Measurements from ENCODE around the gene POFUT2.

The POFUT2 gene

DNA sequence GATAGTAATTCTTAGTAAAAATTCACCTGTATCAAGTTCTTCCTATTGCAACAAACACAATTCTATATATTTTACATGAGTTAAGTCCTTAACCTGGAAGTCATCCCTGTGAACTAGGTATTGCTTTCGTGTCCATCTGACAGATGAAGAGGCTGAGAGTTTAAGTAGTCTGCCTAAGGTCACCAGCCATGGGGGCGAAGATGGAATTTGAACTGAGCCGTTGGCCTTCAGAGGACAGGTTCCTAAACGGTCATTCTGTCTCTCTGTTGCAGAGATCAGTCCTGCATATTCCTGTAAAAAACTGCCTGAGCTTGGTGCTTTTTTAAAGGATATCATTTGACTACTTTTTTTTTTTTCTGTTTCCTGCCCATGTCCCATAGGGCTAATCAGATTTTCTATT is 10.2 kb upstream of the POFUT2 start:
- no peak for DNase-seq (ENCODE audit: low spot score)

- no peak for DNase-seq (ENCODE audit: low spot score)
These were observed 9.6 kb upstream of the POFUT2 start for GRCh38 chr21:45297329-45297728.

GRCh38 chr21:45296638-45297037 is 8.9 kb upstream of the POFUT2 start:
- no peak for DNase-seq (ENCODE audit: low spot score)

DNA sequence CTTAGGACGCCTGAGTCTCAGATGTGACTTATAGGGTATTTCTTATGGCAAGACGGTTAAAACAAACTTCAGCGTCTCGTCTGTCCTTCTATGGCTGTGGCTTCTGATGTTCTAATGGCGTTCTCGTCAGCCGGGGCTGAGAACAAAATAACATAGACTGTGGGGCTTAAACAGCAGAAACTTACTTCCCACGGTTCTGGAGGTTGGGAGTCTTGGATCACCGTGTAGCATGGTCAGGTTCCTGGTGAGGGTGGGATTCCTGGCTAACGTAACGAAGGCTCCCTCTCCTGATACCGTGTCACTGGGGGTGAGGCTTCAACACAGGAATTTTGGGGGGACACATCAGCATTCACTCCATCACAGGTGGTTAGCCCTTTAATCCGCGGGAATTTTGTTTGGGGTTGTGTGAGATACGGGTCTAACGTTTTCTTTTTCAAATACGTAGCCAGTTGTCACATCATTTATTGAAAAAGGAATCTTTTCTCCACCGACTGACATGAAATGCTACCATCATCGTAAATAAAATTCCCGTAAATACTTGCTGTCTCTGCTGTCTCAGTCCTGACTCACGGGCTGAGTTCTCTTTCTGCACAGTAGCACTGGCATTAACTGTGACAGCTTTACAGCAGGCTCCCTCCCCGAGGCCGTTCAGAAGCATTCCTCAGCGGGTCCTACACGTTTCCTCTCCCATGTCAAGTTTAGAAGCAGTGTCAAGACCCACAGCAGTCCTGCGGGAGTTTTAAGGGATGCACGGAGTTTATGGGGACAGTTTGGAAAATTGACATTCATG is 8.1 kb upstream of the POFUT2 start:
- no peak for DNase-seq (ENCODE audit: low spot score)

GRCh38 chr21:45294509-45295291 is 7.0 kb upstream of the POFUT2 start:
- peak; percentile 95 for DNase-seq (ENCODE audit: low spot score)

GRCh38 chr21:45293726-45294401 is 6.2 kb upstream of the POFUT2 start:
- no peak for DNase-seq (ENCODE audit: low spot score)

DNA sequence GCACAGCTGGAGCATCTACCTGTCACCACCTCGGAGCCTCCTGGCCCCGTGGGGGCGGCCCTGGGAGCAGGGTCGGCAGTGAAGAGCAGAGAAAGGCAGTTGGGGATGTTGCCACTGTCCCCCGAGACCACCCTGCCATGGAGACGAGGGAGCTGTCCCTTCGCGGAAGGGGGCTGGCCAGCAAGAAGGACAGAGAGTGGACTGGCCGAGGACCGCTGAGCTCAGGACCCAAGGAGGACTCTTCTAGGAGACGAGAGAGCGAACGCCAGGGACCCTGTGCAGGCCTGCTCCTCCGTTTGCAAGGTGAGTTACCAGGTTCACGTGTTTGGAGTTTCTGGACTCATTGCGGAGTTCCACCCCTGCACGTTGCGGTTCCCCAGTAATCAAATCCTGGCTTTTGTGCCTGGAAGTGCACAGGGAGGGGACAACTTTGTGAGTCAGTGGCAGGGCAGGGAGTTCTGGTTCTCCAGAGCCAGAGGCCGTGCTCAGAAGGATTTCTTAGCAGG is 5.6 kb upstream of the POFUT2 start:
- no peak for DNase-seq (ENCODE audit: low spot score)

DNA sequence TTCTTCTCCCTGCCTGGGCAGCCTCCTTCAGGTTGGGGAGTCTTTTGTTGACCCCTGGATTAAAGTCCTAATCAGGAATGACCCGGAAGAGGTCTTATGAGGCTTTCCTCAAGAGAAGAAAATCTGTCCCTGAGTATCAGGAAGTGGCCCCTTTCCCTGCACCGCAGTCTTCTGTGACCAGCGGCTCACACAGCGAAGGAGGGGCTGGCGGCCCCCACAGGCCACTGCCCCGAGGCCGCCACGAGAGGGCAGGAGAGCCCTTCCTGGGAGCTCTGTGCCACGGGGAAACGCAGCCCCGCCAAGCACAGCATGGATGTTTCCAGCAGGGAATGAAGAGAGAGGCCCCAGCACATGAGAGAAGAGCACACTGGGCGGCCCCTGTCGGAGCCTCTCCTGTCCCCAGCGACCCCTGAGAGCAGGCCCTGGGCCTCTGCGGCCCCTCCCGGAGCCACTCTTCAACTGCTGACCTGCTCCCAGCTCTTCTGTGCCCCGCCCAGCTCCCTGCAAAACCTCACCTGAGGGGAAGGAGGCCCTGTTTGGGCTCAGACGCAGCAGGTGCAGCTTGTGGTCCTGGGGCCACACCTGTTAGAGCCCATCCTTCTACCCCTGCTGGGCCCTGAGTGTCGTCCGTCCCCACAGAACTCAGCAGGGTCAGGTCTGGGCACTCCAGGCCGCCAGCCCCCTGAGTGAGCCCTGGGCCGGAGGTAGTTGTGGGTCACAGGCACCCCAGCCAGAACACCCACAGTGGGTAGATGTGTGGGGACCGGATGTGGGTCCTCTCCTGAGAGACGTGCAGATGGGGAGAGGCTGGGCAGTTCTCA is 4.9 kb upstream of the POFUT2 start:
- peak; percentile 89 for DNase-seq (ENCODE audit: low spot score)

DNA sequence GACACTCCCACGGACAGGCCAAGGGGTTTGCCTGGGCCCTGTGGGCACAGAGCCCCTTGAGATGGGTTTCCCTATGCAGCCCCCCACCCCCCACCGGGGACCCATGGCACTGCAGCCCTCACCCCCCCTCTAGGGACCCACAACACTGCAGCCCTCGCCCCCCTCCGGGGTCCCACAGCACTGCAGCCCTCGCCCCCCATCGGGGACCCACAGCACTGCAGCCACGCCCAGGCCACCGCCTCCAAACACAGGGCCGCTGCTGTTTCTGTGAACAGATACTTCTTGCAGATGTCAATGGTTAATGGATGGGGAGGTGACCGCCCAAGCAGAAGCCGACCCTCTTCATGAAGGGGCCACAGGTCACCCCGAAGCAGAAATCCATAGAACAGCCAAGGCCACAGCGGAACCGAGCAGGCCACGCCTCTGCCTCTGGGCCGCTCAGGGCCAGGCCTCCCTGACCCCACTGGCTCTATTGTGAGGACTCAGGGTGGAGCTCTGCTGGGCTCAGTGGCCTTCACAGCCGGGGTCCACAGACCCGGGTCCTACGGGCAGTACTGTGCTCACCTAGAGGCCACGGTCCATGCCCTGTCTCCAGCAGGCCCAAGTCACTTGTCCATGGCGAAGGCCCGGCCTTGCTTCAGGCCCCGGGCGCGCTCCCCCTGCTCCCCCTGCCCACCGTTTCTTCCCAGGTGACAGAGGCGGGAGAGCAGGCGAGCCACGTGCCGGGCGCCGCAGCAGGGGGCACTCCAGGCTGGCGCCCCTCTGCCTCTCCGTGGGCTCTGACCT is 4.1 kb upstream of the POFUT2 start:
- no peak for DNase-seq (ENCODE audit: low spot score)

- peak; percentile 50 for DNase-seq (ENCODE audit: low spot score)
These were observed 3.4 kb upstream of the POFUT2 start for GRCh38 chr21:45290948-45291612.

DNA sequence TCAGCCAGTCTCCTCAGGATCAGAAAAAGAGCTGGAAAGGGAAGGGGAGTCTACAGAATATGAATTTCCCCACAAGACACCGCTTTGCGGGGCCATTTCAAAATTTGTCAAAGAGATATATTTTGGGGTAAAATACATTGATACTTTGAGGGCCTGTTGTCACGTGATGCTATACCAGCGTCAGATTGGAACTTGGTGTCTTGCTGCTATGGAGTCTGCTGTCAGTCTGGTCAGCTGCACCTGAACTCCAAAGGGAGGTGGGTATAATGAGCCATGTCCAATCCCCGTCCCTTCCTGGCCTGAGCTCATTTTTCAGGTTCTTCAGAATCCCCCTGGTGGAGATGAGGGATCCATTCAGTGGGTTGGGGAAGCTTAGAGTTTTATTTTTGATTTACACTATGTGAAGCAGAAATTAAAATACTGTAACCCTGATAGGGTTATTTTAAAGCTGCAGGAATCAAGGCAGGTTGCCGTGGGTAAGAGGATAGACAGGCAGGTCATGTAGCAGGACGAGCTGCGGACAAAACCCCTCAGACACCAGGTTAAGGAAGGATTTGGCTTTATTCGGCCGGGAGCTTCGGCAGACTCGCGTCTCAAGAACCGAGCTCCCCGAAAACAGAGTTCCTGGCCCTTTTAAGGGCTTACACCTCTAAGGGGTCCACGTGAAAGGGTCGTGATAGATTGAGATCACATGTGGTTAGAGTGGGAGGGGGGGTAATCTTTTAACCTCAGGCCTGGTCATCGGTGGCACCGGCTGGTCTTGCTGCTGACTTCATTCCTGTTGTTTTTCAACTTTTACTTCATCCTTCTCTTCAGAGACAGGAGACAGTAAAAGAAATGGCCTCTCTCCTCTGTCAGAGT is 2.2 kb upstream of the POFUT2 start:
- DNase-seq (ENCODE audit: low spot score), result no peak

GRCh38 chr21:45289134-45289533 is 1.4 kb upstream of the POFUT2 start:
- no peak for DNase-seq (ENCODE audit: low spot score)

- no peak for DNase-seq (ENCODE audit: low spot score)
These were observed 746 bp upstream of the POFUT2 start for GRCh38 chr21:45288441-45288841.

DNA sequence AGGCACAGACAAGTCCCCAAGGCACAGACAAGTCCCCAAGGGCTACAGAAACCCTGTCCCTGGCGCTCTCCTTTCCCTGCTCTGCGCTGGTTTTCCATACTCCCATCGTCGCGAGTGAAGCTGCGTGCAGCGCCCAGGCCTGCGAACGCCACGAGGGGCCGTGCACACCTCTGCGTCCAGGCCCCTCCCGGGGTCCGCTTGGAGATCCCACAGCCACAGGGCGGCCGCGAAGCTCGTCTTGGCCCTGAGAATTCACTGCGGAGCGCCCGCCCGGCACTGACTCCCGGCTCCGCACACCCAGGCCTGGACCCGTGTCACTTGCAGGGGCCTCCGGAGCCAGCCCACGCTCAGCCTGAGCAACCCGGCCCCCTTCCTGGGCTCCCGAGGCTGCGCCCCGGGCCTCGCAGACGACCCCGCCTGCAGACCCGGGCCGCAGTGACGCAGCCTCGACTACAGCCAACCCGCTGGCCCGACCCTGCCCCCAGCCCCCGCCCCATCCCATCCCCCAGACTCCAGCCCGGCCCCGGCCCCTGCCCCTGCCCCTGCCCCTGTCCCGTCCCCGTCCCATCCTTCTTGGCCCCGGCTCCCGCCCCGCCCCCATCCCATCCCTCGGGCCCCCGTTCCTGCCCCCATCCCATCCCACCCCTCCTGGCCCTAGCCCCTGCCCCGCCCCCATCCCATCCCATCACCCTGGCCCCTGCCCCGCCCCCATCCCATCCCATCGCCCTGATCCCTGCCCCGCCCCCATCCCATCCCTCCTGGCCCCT is 841 bp downstream of the POFUT2 start:
- DNase-seq (ENCODE audit: low spot score), result peak; percentile 51

- DNase-seq (ENCODE audit: low spot score), result no peak
These were observed 2.3 kb downstream of the POFUT2 start for GRCh38 chr21:45285266-45285931.

- no peak for DNase-seq (ENCODE audit: low spot score)
These were observed 3.3 kb downstream of the POFUT2 start for GRCh38 chr21:45284456-45284741.

DNA sequence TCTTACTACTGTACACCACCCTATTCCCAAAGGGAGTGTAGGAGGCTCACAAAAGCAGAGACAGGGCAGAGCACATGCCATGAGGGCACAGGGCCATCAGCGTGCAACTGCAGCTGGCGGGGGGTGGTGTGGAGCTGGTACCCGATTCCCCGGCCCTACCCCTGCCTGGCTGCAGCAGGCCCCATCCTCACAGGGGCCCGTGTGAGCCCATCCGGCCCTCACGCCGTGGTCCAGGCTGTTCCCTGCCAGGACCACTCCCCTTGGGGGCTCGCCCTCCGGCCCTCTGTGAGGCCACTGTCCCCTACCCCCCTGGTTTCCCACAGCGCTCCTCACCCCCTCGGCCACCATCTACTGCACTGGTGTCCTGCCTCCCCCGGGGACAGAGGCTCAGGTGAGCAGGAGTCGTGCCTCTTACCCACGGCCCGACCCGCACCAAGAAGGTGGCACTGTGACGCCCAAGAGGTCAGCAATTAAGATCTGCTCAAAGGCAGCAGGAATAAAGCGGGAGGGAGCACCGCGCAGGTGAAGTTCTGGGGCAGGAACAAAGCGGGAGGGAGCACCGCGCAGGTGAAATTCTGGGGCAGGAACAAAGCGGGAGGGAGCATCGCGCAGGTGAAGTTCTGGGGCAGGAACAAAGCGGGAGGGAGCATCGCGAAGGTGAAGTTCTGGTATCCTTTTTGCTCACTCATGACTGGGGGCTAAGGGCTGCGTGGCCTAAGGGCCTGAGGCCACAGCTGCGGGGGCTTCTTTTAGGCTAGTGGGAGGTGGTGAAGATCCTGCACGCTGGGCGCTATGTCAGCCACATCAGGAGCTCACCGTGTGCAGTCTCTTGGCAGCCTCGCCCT is 3.9 kb downstream of the POFUT2 start:
- no peak for DNase-seq (ENCODE audit: low spot score)
